Measurements from ENCODE around the gene GJA3.

GRCh38 chr13:20185366-20186056 lies 24.7 kb upstream of the GJA3 start:
- TF ChIP-seq CTCF (IDR thresholded peaks at IDR 0.05) (no peak), EP300 (IDR thresholded peaks at IDR 0.05) (no peak), POLR2A (IDR thresholded peaks at IDR 0.05) (no peak)

All from tibial nerve (tissue), 4 donors.